Erythroblast (primary cell): ENCODE results near the gene GALNT9.

Source experiments
- GATA1 ChIP-seq: IDR thresholded peaks from 2 replicates; pipeline ENCODE4 v1.6.1; 2011; ENCODE audit warnings: low read depth, mild to moderate bottlenecking, control low read depth, low read length, moderate library complexity
- POLR2A ChIP-seq: IDR thresholded peaks from 2 replicates; pipeline ENCODE4 v1.6.1; 2011; ENCODE audit warnings: mild to moderate bottlenecking, low read length

GRCh38 chr12:132173135-132174014 is 156.0 kb downstream of the GALNT9 start:
- TF ChIP-seq POLR2A (no peak), GATA1 (no peak)
